HG02571 (cell line): ENCODE results near the gene BAAT.
"Not testable (repeated sequence)": the region's sequence is repeated elsewhere in the genome, so short reads cannot be mapped to it uniquely, and the experiment has no call there.

Source experiments
- ATAC-seq: cut with Tn5 transposase; IDR thresholded peaks from one replicate; pipeline ENCODE4 v1.9.1; 2021; ENCODE audit warnings: mild to moderate bottlenecking, moderate library complexity; ENCODE audit not compliant: unreplicated experiment

BAAT gene

GRCh38 chr9:101365181-101365580 lies 19.6 kb downstream of the BAAT start:
- ATAC-seq = no peak

GRCh38 chr9:101362450-101362849 lies 22.4 kb downstream of the BAAT start:
- ATAC-seq = no peak

- no peak for ATAC-seq
These were observed 24.2 kb downstream of the BAAT start for GRCh38 chr9:101360647-101361046.

GRCh38 chr9:101359679-101360078 lies 25.1 kb downstream of the BAAT start:
- no peak for ATAC-seq

- no peak for ATAC-seq
These were observed 28.2 kb downstream of the BAAT start for GRCh38 chr9:101356619-101357018.

GRCh38 chr9:101354765-101355708 lies 29.8 kb downstream of the BAAT start:
- no peak for ATAC-seq

- ATAC-seq = no peak
These were observed 30.6 kb downstream of the BAAT start for GRCh38 chr9:101354143-101354764.

- no peak for ATAC-seq
These were observed 31.1 kb downstream of the BAAT start for GRCh38 chr9:101353683-101354082.

GRCh38 chr9:101352892-101353463 lies 31.8 kb downstream of the BAAT start:
- no peak for ATAC-seq

GRCh38 chr9:101350285-101350684 lies 34.5 kb downstream of the BAAT start:
- ATAC-seq = no peak

- ATAC-seq = no peak
These were observed 42.2 kb downstream of the BAAT start for GRCh38 chr9:101342595-101342994.

GRCh38 chr9:101341958-101342357 lies 42.8 kb downstream of the BAAT start:
- no peak for ATAC-seq

GRCh38 chr9:101337237-101337636 lies 47.6 kb downstream of the BAAT start:
- ATAC-seq = no peak

- ATAC-seq = no peak
These were observed 48.7 kb downstream of the BAAT start for GRCh38 chr9:101336091-101336490.

- no peak for ATAC-seq
These were observed 50.7 kb downstream of the BAAT start for GRCh38 chr9:101333926-101334702.

- no peak for ATAC-seq
These were observed 51.3 kb downstream of the BAAT start for GRCh38 chr9:101333490-101333889.

GRCh38 chr9:101332362-101332761 lies 52.4 kb downstream of the BAAT start:
- ATAC-seq = no peak

GRCh38 chr9:101327422-101327909 lies 57.3 kb downstream of the BAAT start:
- not testable (repeated sequence) for ATAC-seq

GRCh38 chr9:101326501-101326900 lies 58.3 kb downstream of the BAAT start:
- no peak for ATAC-seq

- ATAC-seq = no peak
These were observed 58.8 kb downstream of the BAAT start for GRCh38 chr9:101326035-101326434.

- ATAC-seq = no peak
These were observed 59.8 kb downstream of the BAAT start for GRCh38 chr9:101325053-101325452.
